K562 (cell line): ENCODE measurements around the gene CYP2W1. TPM values are rescaled to one million over a fixed set of nuclear protein-coding genes. Genes with fewer than 3 reads are reported as not detected.

Source experiments
- ESRRA ChIP-seq: fragments of 450-650 bp; IDR thresholded peaks from 2 replicates; pipeline ENCODE4 v1.6.1; 2014; ENCODE audit warnings: low read depth, mild to moderate bottlenecking, moderate library complexity, borderline replicate concordance
- HLTF ChIP-seq: fragments of 450-650 bp; IDR thresholded peaks from 2 replicates; pipeline ENCODE4 v1.6.1; 2016
- MAFF ChIP-seq: IDR thresholded peaks from 2 replicates; pipeline ENCODE4 v1.6.1; 2012; ENCODE audit warnings: low read length, improper control_type of control experiment
- MCM3 ChIP-seq: fragments of 450-650 bp; IDR thresholded peaks from 2 replicates; pipeline ENCODE4 v1.6.1; 2016
- RAD51 ChIP-seq: fragments of 450-650 bp; IDR thresholded peaks from 2 replicates; pipeline ENCODE4 v1.7.1; 2016; ENCODE audit warnings: low read depth, mild to moderate bottlenecking, borderline replicate concordance
- RBM22 ChIP-seq: fragments of 200-400 bp; formaldehyde crosslinking; IDR thresholded peaks from 2 replicates; pipeline ENCODE4 v1.6.1; 2018; ENCODE audit warnings: low read length, low read depth; ENCODE audit not compliant: poor library complexity, severe bottlenecking
- REST ChIP-seq, 2 experiments: fragments of 450-650 bp; formaldehyde crosslinking in 1 of 2; IDR thresholded peaks; 2 replicates each; pipeline versions ENCODE4 v1.4.0 to v1.6.1; 2014 to 2020; ENCODE audit warnings: mild to moderate bottlenecking in 2 of 2, borderline replicate concordance in 1 of 2, low read depth in 1 of 2
- SMARCC2 ChIP-seq: fragments of 450-650 bp; IDR thresholded peaks from 2 replicates; pipeline ENCODE4 v1.6.1; 2017; ENCODE audit warnings: antibody characterized with exemption, moderate library complexity, mild to moderate bottlenecking, low read depth
- STAT5B ChIP-seq: fragments of 250-450 bp; sonication (Bioruptor Pico); IDR thresholded peaks from 2 replicates; pipeline ENCODE4 v1.8.0; 2021; ENCODE audit warnings: mild to moderate bottlenecking, inconsistent platforms
- ZNF140 ChIP-seq: fragments of 250-450 bp; sonication (Bioruptor Pico); IDR thresholded peaks from 2 replicates; pipeline ENCODE4 v1.8.0; 2021; ENCODE audit warnings: moderate library complexity, mild to moderate bottlenecking, inconsistent platforms
- ZNF175 ChIP-seq: fragments of 200-800 bp; sonication (Bioruptor generic); IDR thresholded peaks from 2 replicates; pipeline ENCODE4 v1.6.1; 2016; ENCODE audit warnings: low read depth, mild to moderate bottlenecking, missing genetic modification characterization, missing compliant biosample characterization
- ZNF184 ChIP-seq: sonication (generic); formaldehyde crosslinking; IDR thresholded peaks from 2 replicates; pipeline ENCODE4 v1.5.0; 2020; ENCODE audit warnings: missing genetic modification reagents
- ZNF445 ChIP-seq: fragments of 250-450 bp; sonication (Bioruptor Pico); IDR thresholded peaks from 2 replicates; pipeline ENCODE4 v1.4.0; 2020; ENCODE audit warnings: low read depth, mild to moderate bottlenecking, moderate library complexity
- polyA plus RNA-seq, 8 experiments: library from polyadenylated mRNA; depleted of rRNA in 4 of 8; stranded (reverse) in 5 of 8; unstranded in 3 of 8; fragments of >200 nt; fragmentation: Nextera tagmentation in 2 of 8; fragmentation: Illumina TruSeq in 1 of 8; extraction: Ambion mirVana in 2 of 8; extraction: Trizol in 1 of 8; gene quantifications; 2 replicates each; pipeline versions ENCODE4 v1.2.1 to v1.2.3, GENCODE V29; 2011 to 2014; ENCODE audit warnings: inconsistent platforms in 1 of 8, missing spikeins in 1 of 8
- total RNA-seq, 7 experiments: library from RNA; depleted of rRNA in 6 of 7; stranded (reverse); fragments of >200 nt in 6 of 7; fragmentation: Illumina TruSeq in 2 of 7; extraction: Trizol in 2 of 7; gene quantifications; 2 replicates each; pipeline versions ENCODE4 v1.2.1 to v1.2.3, GENCODE V29; 2011 to 2021; ENCODE audit warnings: low replicate concordance in 1 of 7
- TF ChIP-seq, protein P1 (sequence below): sonication (generic); formaldehyde crosslinking; IDR thresholded peaks from 2 replicates; pipeline ENCODE4 v1.8.1; 2022; ENCODE audit warnings: missing genetic modification reagents
- TF ChIP-seq, protein P2 (sequence below): fragments of 200-800 bp; sonication (Bioruptor generic); IDR thresholded peaks from 2 replicates; pipeline ENCODE4 v1.6.1; 2017; ENCODE audit warnings: missing genetic modification characterization, missing compliant biosample characterization
- TF ChIP-seq, protein P3 (sequence below): sonication (generic); formaldehyde crosslinking; IDR thresholded peaks from 2 replicates; pipeline ENCODE4 v1.9.0; 2022; ENCODE audit warnings: mild to moderate bottlenecking, missing genetic modification reagents

The CYP2W1 gene
- total and polyA plus RNA-seq, 9 of the 15 experiments (the other 6 are each of a cell fraction or from before 2014, with no cell fraction given): not detected

GRCh38 chr7:992709-993607, 10.0 kb downstream of the CYP2W1 start (continued):
- TF ChIP-seq, protein P1, sequence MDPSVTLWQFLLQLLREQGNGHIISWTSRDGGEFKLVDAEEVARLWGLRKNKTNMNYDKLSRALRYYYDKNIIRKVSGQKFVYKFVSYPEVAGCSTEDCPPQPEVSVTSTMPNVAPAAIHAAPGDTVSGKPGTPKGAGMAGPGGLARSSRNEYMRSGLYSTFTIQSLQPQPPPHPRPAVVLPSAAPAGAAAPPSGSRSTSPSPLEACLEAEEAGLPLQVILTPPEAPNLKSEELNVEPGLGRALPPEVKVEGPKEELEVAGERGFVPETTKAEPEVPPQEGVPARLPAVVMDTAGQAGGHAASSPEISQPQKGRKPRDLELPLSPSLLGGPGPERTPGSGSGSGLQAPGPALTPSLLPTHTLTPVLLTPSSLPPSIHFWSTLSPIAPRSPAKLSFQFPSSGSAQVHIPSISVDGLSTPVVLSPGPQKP (CRISPR knock-in tag): no peak
- TF ChIP-seq ZNF445 (CRISPR knock-in tag) (no peak), ZNF140 (no peak), MAFF (no peak), RBM22 (peak; percentile 82), MCM3 (no peak), STAT5B (CRISPR knock-in tag) (no peak), HLTF (0 out of 2 replicates have a peak, but pooled peaks have one; percentile 46), RAD51 (no peak), ESRRA (peak; percentile 18; the same call in 1 of the 2 replicates), SMARCC2 (no peak), REST (IDR thresholded peaks at IDR 0.05; ENCODE audit: borderline replicate concordance) (peak; percentile 97), REST (CRISPR knock-in tag; IDR thresholded peaks at IDR 0.05; ENCODE audit: low read depth) (0 out of 2 replicates have a peak, but pooled peaks have one; percentile 62), ZNF175 (CRISPR knock-in tag) (no peak), ZNF184 (no peak)
- TF ChIP-seq, protein P2, sequence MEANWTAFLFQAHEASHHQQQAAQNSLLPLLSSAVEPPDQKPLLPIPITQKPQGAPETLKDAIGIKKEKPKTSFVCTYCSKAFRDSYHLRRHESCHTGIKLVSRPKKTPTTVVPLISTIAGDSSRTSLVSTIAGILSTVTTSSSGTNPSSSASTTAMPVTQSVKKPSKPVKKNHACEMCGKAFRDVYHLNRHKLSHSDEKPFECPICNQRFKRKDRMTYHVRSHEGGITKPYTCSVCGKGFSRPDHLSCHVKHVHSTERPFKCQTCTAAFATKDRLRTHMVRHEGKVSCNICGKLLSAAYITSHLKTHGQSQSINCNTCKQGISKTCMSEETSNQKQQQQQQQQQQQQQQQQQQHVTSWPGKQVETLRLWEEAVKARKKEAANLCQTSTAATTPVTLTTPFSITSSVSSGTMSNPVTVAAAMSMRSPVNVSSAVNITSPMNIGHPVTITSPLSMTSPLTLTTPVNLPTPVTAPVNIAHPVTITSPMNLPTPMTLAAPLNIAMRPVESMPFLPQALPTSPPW (CRISPR knock-in tag): no peak
- TF ChIP-seq, protein P3, sequence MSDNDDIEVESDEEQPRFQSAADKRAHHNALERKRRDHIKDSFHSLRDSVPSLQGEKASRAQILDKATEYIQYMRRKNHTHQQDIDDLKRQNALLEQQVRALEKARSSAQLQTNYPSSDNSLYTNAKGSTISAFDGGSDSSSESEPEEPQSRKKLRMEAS (CRISPR knock-in tag): peak; percentile 93
